ENCODE data around the gene GLI3. TPM values are rescaled to one million over a fixed set of nuclear protein-coding genes. Genes with fewer than 3 reads are reported as not detected.

Gene GLI3
- total RNA-seq = under 1 TPM; 0.17 to 0.74 TPM

- Mint-ChIP-seq H3K27me3 (peaks cover 57% of the 10 kb centered on the region), H3K27ac (no peak within 1 kb of the TSS), H3K4me1 (peaks cover 10% of the 10 kb centered on the region), H3K4me3 (peak within 1 kb of the TSS; percentile 74), H3K9me3 (no peaks in the 10 kb centered on the region), H3K36me3 (ENCODE audit: low read depth) (peaks cover 6% of the 10 kb centered on the region)
- peak; percentile 81 for ATAC-seq (replicated peaks)
These were observed at the start of gene GLI3 for GRCh38 chr7:42236976-42237810. TSS of gene GLI3 (minus strand) at chr7:42237209. CDS start at chr7:42223253, 13,956 bp downstream.

GRCh38 chr7:42285383-42285824 lies 48.4 kb upstream of the GLI3 start:
- Mint-ChIP-seq H3K4me1 (no peaks in the 10 kb centered on the region), H3K36me3 (ENCODE audit: low read depth) (no peaks in the 10 kb centered on the region), H3K27me3 (peaks cover 6% of the 10 kb centered on the region), H3K27ac (no peak overlapping the region), H3K4me3 (no peak overlapping the region), H3K9me3 (peaks cover 9% of the 10 kb centered on the region)
- no peak for ATAC-seq (replicated peaks)

- H3K4me1 Mint-ChIP-seq = no peaks in the 10 kb centered on the region
- no peak overlapping the region for H3K4me3 Mint-ChIP-seq
- no peak overlapping the region for H3K27ac Mint-ChIP-seq
- peaks cover 9% of the 10 kb centered on the region for H3K9me3 Mint-ChIP-seq
- no peak for ATAC-seq (replicated peaks)
- no peaks in the 10 kb centered on the region for H3K36me3 Mint-ChIP-seq (ENCODE audit: low read depth)
- H3K27me3 Mint-ChIP-seq = peaks cover 9% of the 10 kb centered on the region
These were observed 46.5 kb upstream of the GLI3 start for GRCh38 chr7:42283553-42283952.

GRCh38 chr7:42278344-42278743 lies 41.3 kb upstream of the GLI3 start:
- no peak overlapping the region for H3K27ac Mint-ChIP-seq
- H3K4me1 Mint-ChIP-seq = no peaks in the 10 kb centered on the region
- H3K4me3 Mint-ChIP-seq = no peak overlapping the region
- H3K27me3 Mint-ChIP-seq = peaks cover 3% of the 10 kb centered on the region
- peaks cover 4% of the 10 kb centered on the region for H3K9me3 Mint-ChIP-seq
- no peaks in the 10 kb centered on the region for H3K36me3 Mint-ChIP-seq (ENCODE audit: low read depth)
- ATAC-seq (replicated peaks) = no peak

- Mint-ChIP-seq H3K36me3 (ENCODE audit: low read depth) (no peaks in the 10 kb centered on the region), H3K9me3 (no peaks in the 10 kb centered on the region), H3K27me3 (peaks cover 3% of the 10 kb centered on the region), H3K4me1 (no peaks in the 10 kb centered on the region), H3K4me3 (no peak overlapping the region), H3K27ac (no peak overlapping the region)
- ATAC-seq (replicated peaks) = no peak
These were observed 37.0 kb upstream of the GLI3 start for GRCh38 chr7:42274053-42274452.

- H3K9me3 Mint-ChIP-seq = no peaks in the 10 kb centered on the region
- H3K4me1 Mint-ChIP-seq = no peaks in the 10 kb centered on the region
- H3K27me3 Mint-ChIP-seq = no peaks in the 10 kb centered on the region
- peak; percentile 24 for ATAC-seq (replicated peaks)
- H3K27ac Mint-ChIP-seq = no peak overlapping the region
- H3K4me3 Mint-ChIP-seq = no peak overlapping the region
- no peaks in the 10 kb centered on the region for H3K36me3 Mint-ChIP-seq (ENCODE audit: low read depth)
These were observed 36.0 kb upstream of the GLI3 start for GRCh38 chr7:42272793-42273665.

- Mint-ChIP-seq H3K4me1 (no peaks in the 10 kb centered on the region), H3K4me3 (no peak overlapping the region), H3K27me3 (peaks cover 3% of the 10 kb centered on the region), H3K36me3 (ENCODE audit: low read depth) (no peaks in the 10 kb centered on the region), H3K9me3 (no peaks in the 10 kb centered on the region), H3K27ac (no peak overlapping the region)
- no peak for ATAC-seq (replicated peaks)
These were observed 32.2 kb upstream of the GLI3 start for GRCh38 chr7:42269161-42269560.

- ATAC-seq (replicated peaks) = no peak
- Mint-ChIP-seq H3K27ac (no peak overlapping the region), H3K9me3 (no peaks in the 10 kb centered on the region), H3K27me3 (peaks cover 3% of the 10 kb centered on the region), H3K36me3 (ENCODE audit: low read depth) (no peaks in the 10 kb centered on the region), H3K4me1 (no peaks in the 10 kb centered on the region), H3K4me3 (no peak overlapping the region)
These were observed 27.7 kb upstream of the GLI3 start for GRCh38 chr7:42264702-42265101.

- peaks cover 3% of the 10 kb centered on the region for H3K27me3 Mint-ChIP-seq
- H3K36me3 Mint-ChIP-seq (ENCODE audit: low read depth) = no peaks in the 10 kb centered on the region
- H3K4me1 Mint-ChIP-seq = no peaks in the 10 kb centered on the region
- H3K27ac Mint-ChIP-seq = no peak overlapping the region
- no peak for ATAC-seq (replicated peaks)
- H3K4me3 Mint-ChIP-seq = no peak overlapping the region
- no peaks in the 10 kb centered on the region for H3K9me3 Mint-ChIP-seq
These were observed 27.0 kb upstream of the GLI3 start for GRCh38 chr7:42263971-42264370.

- no peak overlapping the region for H3K27ac Mint-ChIP-seq
- ATAC-seq (replicated peaks) = no peak
- no peaks in the 10 kb centered on the region for H3K36me3 Mint-ChIP-seq (ENCODE audit: low read depth)
- no peaks in the 10 kb centered on the region for H3K4me1 Mint-ChIP-seq
- no peaks in the 10 kb centered on the region for H3K9me3 Mint-ChIP-seq
- peaks cover 3% of the 10 kb centered on the region for H3K27me3 Mint-ChIP-seq
- H3K4me3 Mint-ChIP-seq = no peak overlapping the region
These were observed 26.0 kb upstream of the GLI3 start for GRCh38 chr7:42262964-42263363.

GRCh38 chr7:42254217-42254616 lies 17.2 kb upstream of the GLI3 start:
- Mint-ChIP-seq H3K9me3 (peaks cover 11% of the 10 kb centered on the region), H3K4me3 (no peak overlapping the region), H3K4me1 (no peaks in the 10 kb centered on the region), H3K36me3 (ENCODE audit: low read depth) (no peaks in the 10 kb centered on the region), H3K27me3 (no peaks in the 10 kb centered on the region), H3K27ac (no peak overlapping the region)
- no peak for ATAC-seq (replicated peaks)

GRCh38 chr7:42253316-42253715 lies 16.3 kb upstream of the GLI3 start:
- Mint-ChIP-seq H3K4me3 (no peak overlapping the region), H3K27ac (no peak overlapping the region), H3K36me3 (ENCODE audit: low read depth) (no peaks in the 10 kb centered on the region), H3K9me3 (peaks cover 11% of the 10 kb centered on the region), H3K4me1 (no peaks in the 10 kb centered on the region), H3K27me3 (no peaks in the 10 kb centered on the region)
- ATAC-seq (replicated peaks) = no peak

- Mint-ChIP-seq H3K4me3 (no peak overlapping the region), H3K9me3 (peaks cover 11% of the 10 kb centered on the region)
These were observed 13.4 kb upstream of the GLI3 start for GRCh38 chr7:42250411-42250810.

GRCh38 chr7:42248579-42248978 lies 11.6 kb upstream of the GLI3 start:
- Mint-ChIP-seq H3K9me3 (peaks cover 11% of the 10 kb centered on the region), H3K27ac (no peak overlapping the region), H3K4me3 (no peak overlapping the region), H3K27me3 (no peaks in the 10 kb centered on the region), H3K4me1 (no peaks in the 10 kb centered on the region), H3K36me3 (ENCODE audit: low read depth) (no peaks in the 10 kb centered on the region)
- no peak for ATAC-seq (replicated peaks)

More at GRCh38 chr7:42250411-42250810, 13.4 kb upstream of the GLI3 start:
- Mint-ChIP-seq H3K4me1 (no peaks in the 10 kb centered on the region), H3K36me3 (ENCODE audit: low read depth) (no peaks in the 10 kb centered on the region), H3K27ac (no peak overlapping the region), H3K27me3 (no peaks in the 10 kb centered on the region)
- ATAC-seq (replicated peaks) = no peak

- peaks cover 11% of the 10 kb centered on the region for H3K9me3 Mint-ChIP-seq
- H3K4me3 Mint-ChIP-seq = no peak overlapping the region
- H3K27me3 Mint-ChIP-seq = no peaks in the 10 kb centered on the region
- ATAC-seq (replicated peaks) = no peak
- H3K4me1 Mint-ChIP-seq = no peaks in the 10 kb centered on the region
- no peak overlapping the region for H3K27ac Mint-ChIP-seq
- H3K36me3 Mint-ChIP-seq (ENCODE audit: low read depth) = no peaks in the 10 kb centered on the region
These were observed 10.3 kb upstream of the GLI3 start for GRCh38 chr7:42247301-42247700.

Data from activated T-helper 17 cell treated with anti-CD3 and anti-CD28 coated beads, Interleukin-2, amount 50 U/mL, for 72 hours (primary cell).